SK-N-MC (cell line): Measurements from ENCODE around the gene JAKMIP1.

Source experiments
- EZH2 ChIP-seq: fragments of 200-600 bp; sonication (generic); IDR thresholded peaks from one replicate; pipeline ENCODE4 v1.6.1; 2017; ENCODE audit warnings: antibody characterized with exemption
- FOXP2 ChIP-seq: optimal IDR thresholded peaks from 2 replicates; pipeline ENCODE3; 2011; ENCODE audit warnings: mild to moderate bottlenecking, moderate library complexity; ENCODE audit not compliant: insufficient read depth; ENCODE audit errors: extremely low read length, control extremely low read depth
- POLR2AphosphoS5 ChIP-seq: IDR thresholded peaks from 2 replicates; pipeline ENCODE4 v1.6.1; 2012; ENCODE audit warnings: mild to moderate bottlenecking, low read depth, low read length, borderline replicate concordance

GRCh38 chr4:6011686-6012085 lies 188.7 kb downstream of the JAKMIP1 start:
- TF ChIP-seq POLR2AphosphoS5 (no peak), EZH2 (no peak), FOXP2 (no peak)
